Epidermal melanocyte (primary cell): ENCODE results near the gene DDB1.

Experiments used
- DNase-seq: peaks from one replicate; pipeline ENCODE4 v3.0.0; 2011; ENCODE audit warnings: low spot score; ENCODE audit not compliant: insufficient read length

The DDB1 gene

GRCh38 chr11:61336171-61336935 lies 3.4 kb upstream of the DDB1 start:
- DNase-seq: peak; percentile 76

- no peak for DNase-seq
Observed at GRCh38 chr11:61335355-61335710, 2.4 kb upstream of the DDB1 start.

- no peak for DNase-seq
Observed at GRCh38 chr11:61334434-61335354, 1.8 kb upstream of the DDB1 start.

- no peak for DNase-seq
Observed at GRCh38 chr11:61333550-61334433, 887 bp upstream of the DDB1 start.

GRCh38 chr11:61332281-61332796 lies 566 bp downstream of the DDB1 start:
- DNase-seq: no peak

- no peak for DNase-seq
Observed at GRCh38 chr11:61331651-61332050, 1.3 kb downstream of the DDB1 start.

- DNase-seq: no peak
Observed at GRCh38 chr11:61329871-61330270, 3.0 kb downstream of the DDB1 start.

- DNase-seq: no peak
Observed at GRCh38 chr11:61328351-61328750, 4.6 kb downstream of the DDB1 start.

- DNase-seq: no peak
Observed at GRCh38 chr11:61327669-61328071, 5.2 kb downstream of the DDB1 start.

GRCh38 chr11:61325649-61326414 lies 7.1 kb downstream of the DDB1 start:
- DNase-seq: no peak

GRCh38 chr11:61315260-61315659 lies 17.6 kb downstream of the DDB1 start:
- no peak for DNase-seq

GRCh38 chr11:61310749-61311148 lies 22.2 kb downstream of the DDB1 start:
- no peak for DNase-seq

- no peak for DNase-seq
Observed at GRCh38 chr11:61309739-61310138, 23.2 kb downstream of the DDB1 start.

GRCh38 chr11:61309141-61309540 lies 23.8 kb downstream of the DDB1 start:
- no peak for DNase-seq

- DNase-seq: no peak
Observed at GRCh38 chr11:61307354-61307753, 25.6 kb downstream of the DDB1 start.

- no peak for DNase-seq
Observed at GRCh38 chr11:61306221-61306620, 26.7 kb downstream of the DDB1 start.

- no peak for DNase-seq
Observed at GRCh38 chr11:61305417-61305816, 27.5 kb downstream of the DDB1 start.

- no peak for DNase-seq
Observed at GRCh38 chr11:61303725-61304124, 29.2 kb downstream of the DDB1 start.

GRCh38 chr11:61302550-61302949 lies 30.4 kb downstream of the DDB1 start:
- no peak for DNase-seq

GRCh38 chr11:61298663-61299244 lies 34.2 kb downstream of the DDB1 start:
- no peak for DNase-seq
